Measurements from ENCODE around the gene MCTP1. TPM values are rescaled to one million over a fixed set of nuclear protein-coding genes. Genes with fewer than 3 reads are reported as not detected.

The MCTP1 gene
- total RNA-seq, 1 experiment from 2014 or later: 0.44 TPM

DNA sequence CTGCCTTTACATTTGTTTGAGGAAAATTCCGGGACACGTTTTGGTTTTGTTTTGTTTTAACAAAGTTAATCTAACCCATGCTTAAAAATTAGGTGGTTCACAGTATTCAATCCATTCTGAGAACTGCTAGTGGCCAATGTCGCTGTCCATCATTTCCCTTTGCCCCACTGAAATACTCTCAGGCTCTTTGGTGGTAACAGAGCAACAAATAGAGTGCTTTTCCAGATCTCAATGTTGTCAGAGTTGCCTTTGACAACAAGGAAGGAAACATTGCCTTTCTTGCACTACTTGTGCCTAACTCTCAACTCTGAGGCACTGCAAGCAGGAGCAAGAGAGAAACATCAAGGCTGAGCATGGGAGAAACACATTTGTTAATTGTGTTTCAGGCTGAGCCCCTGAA is 154.0 kb downstream of the MCTP1 start:
- Histone ChIP-seq H3K79me2 (ENCODE audit: insufficient read depth, low read length) (no peaks in the 10 kb centered on the region), H3K9me2 (ENCODE audit: insufficient read depth) (no peaks in the 10 kb centered on the region), H4K20me1 (ENCODE audit: insufficient read depth) (no peaks in the 10 kb centered on the region), H2AFZ (ENCODE audit: low read depth, low read length, poor library complexity, severe bottlenecking) (no peak overlapping the region), H3K36me3 (ENCODE audit: control insufficient read depth in 1 of 2, insufficient read depth in 2 of 2, low read length in 2 of 2) (no peaks in the 10 kb centered on the region), H3K27me3 (ENCODE audit: insufficient read depth, low read length) (no peaks in the 10 kb centered on the region), H3K4me2 (ENCODE audit: low read length) (no peak overlapping the region), H3K9ac (ENCODE audit: low read length) (no peak overlapping the region), H3K4me1 (ENCODE audit: control insufficient read depth in 1 of 2, insufficient read depth in 2 of 2, low read length in 2 of 2) (no peaks in the 10 kb centered on the region), H3K4me3 (replicated peaks in 1 of 2; ENCODE audit: low read depth in 1 of 2, low read length in 2 of 2) (no peak overlapping the region), H3K27ac (ENCODE audit: low read depth, low read length) (no peak overlapping the region), H3K9me3 (ENCODE audit: control insufficient read depth in 1 of 2, insufficient read depth in 1 of 2, low read depth in 1 of 2, low read length in 2 of 2) (no peaks in the 10 kb centered on the region)
- TF ChIP-seq, protein P1, sequence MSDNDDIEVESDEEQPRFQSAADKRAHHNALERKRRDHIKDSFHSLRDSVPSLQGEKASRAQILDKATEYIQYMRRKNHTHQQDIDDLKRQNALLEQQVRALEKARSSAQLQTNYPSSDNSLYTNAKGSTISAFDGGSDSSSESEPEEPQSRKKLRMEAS (IDR thresholded peaks at IDR 0.05): no peak
- TF ChIP-seq ELF1 (IDR thresholded peaks at IDR 0.05; ENCODE audit: borderline replicate concordance, low read depth) (no peak), CEBPB (IDR thresholded peaks at IDR 0.05; ENCODE audit: low read depth) (no peak)
- POLR2A ChIA-PET: no interaction called here
- no TSS peak for BruUV-seq (replicated peaks)
- RAD21 ChIA-PET (ENCODE audit: low non-redundant PET in 1 of 2, low total read pairs in 2 of 2, uncharacterized antibody in 2 of 2, unreplicated experiment in 2 of 2): no interaction called here
- CTCF ChIA-PET: no interaction called here
- intact Hi-C loops (cut with micrococcal nuclease): no loop called here
- no peak for ATAC-seq
- no peak for DNase-seq (ENCODE audit: low read depth, low spot score)

DNA sequence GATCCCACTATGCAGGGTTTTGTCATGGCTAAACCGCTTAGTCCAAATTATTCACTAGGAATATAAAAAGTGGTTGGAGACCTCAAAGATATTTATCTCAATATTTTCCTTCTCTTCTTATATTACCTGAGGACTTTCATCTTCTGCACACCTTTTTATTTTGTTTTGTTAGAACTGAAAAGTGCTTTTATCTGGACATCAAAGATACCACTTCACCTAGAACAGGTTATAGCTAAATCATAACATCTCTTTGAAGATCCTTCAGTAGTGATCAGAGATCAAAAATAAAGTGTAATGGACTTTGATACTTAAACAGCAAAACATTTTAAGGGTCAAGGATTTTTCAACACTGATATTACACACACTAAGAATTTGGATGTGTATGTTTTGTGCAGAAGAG is 160.2 kb downstream of the MCTP1 start:
- no peaks in the 10 kb centered on the region for H3K27me3 ChIP-seq (ENCODE audit: insufficient read depth, low read length)
- H2AFZ ChIP-seq (ENCODE audit: low read depth, low read length, poor library complexity, severe bottlenecking): no peak overlapping the region
- no peak overlapping the region for H3K4me3 ChIP-seq (replicated peaks in 1 of 2; ENCODE audit: low read depth in 1 of 2, low read length in 2 of 2)
- H3K9me2 ChIP-seq (ENCODE audit: insufficient read depth): no peaks in the 10 kb centered on the region
- no peak overlapping the region for H3K4me2 ChIP-seq (ENCODE audit: low read length)
- TF ChIP-seq, protein P2, sequence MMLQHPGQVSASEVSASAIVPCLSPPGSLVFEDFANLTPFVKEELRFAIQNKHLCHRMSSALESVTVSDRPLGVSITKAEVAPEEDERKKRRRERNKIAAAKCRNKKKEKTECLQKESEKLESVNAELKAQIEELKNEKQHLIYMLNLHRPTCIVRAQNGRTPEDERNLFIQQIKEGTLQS (IDR thresholded peaks at IDR 0.05): no peak
- CTCF ChIA-PET: no interaction called here
- H4K20me1 ChIP-seq (ENCODE audit: insufficient read depth): no peaks in the 10 kb centered on the region
- H3K4me1 ChIP-seq (ENCODE audit: control insufficient read depth in 1 of 2, insufficient read depth in 2 of 2, low read length in 2 of 2): no peaks in the 10 kb centered on the region
- no peak overlapping the region for H3K27ac ChIP-seq (ENCODE audit: low read depth, low read length)
- no peak for DNase-seq (ENCODE audit: low read depth, low spot score)
- no peaks in the 10 kb centered on the region for H3K79me2 ChIP-seq (ENCODE audit: insufficient read depth, low read length)
- H3K9ac ChIP-seq (ENCODE audit: low read length): no peak overlapping the region
- POLR2A ChIA-PET: no interaction called here
- no peaks in the 10 kb centered on the region for H3K36me3 ChIP-seq (ENCODE audit: control insufficient read depth in 1 of 2, insufficient read depth in 2 of 2, low read length in 2 of 2)
- H3K9me3 ChIP-seq (ENCODE audit: control insufficient read depth in 1 of 2, insufficient read depth in 1 of 2, low read depth in 1 of 2, low read length in 2 of 2): no peaks in the 10 kb centered on the region
- no peak for ATAC-seq
- RAD21 ChIA-PET (ENCODE audit: low non-redundant PET in 1 of 2, low total read pairs in 2 of 2, uncharacterized antibody in 2 of 2, unreplicated experiment in 2 of 2): no interaction called here
- no TSS peak for BruUV-seq (replicated peaks)
- intact Hi-C loops (cut with micrococcal nuclease): no loop called here

Measured in HCT116 (cell line).